Ovary (tissue), 3 donors: ENCODE measurements around the gene SFTPD.

Experiments used
- CTCF ChIP-seq, 3 donors: fragments of 450-650 bp in 2 of 3; fragments of 200-600 bp in 1 of 3; IDR thresholded peaks; one replicate each; pipeline versions ENCODE4 v1.5.1 to v1.8.0; 2016 to 2022; ENCODE audit warnings: antibody characterized with exemption in 3 of 3, mild to moderate bottlenecking in 1 of 3
- EP300 ChIP-seq: sonication (generic); formaldehyde crosslinking; IDR thresholded peaks from one replicate; pipeline ENCODE4 v1.6.1; 2017; ENCODE audit warnings: antibody characterized with exemption
- donor health status: DM: no; HTN: no; CAD: no.

DNA sequence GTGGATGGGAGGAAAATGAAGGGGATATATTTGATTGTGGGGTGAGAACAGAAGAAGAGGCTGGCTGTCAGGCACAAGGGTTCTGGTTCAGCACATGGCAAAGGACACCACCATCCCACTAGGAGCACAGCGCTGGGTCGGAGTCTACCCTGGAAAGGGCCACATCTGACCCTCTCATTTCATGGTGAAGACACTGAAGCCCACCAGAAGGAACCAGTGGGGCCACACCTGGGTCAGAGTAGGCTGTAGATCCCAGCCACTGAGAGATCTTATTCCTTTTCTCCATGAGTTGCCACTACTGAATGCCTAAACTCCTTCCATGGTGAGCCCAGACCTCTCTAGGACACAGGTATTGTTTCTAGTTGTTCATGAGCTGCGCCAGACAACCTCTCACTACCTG, 25.8 kb downstream of the SFTPD start:
- TF ChIP-seq CTCF (IDR thresholded peaks at IDR 0.05) (no peak), EP300 (no peak)
